HG03025 (cell line): ENCODE measurements around the gene LEMD3.

Experiments used
- ATAC-seq: cut with Tn5 transposase; IDR thresholded peaks from one replicate; pipeline ENCODE4 v1.9.1; 2021; ENCODE audit warnings: mild to moderate bottlenecking, moderate library complexity; ENCODE audit not compliant: unreplicated experiment, low FRiP score

LEMD3 gene

DNA sequence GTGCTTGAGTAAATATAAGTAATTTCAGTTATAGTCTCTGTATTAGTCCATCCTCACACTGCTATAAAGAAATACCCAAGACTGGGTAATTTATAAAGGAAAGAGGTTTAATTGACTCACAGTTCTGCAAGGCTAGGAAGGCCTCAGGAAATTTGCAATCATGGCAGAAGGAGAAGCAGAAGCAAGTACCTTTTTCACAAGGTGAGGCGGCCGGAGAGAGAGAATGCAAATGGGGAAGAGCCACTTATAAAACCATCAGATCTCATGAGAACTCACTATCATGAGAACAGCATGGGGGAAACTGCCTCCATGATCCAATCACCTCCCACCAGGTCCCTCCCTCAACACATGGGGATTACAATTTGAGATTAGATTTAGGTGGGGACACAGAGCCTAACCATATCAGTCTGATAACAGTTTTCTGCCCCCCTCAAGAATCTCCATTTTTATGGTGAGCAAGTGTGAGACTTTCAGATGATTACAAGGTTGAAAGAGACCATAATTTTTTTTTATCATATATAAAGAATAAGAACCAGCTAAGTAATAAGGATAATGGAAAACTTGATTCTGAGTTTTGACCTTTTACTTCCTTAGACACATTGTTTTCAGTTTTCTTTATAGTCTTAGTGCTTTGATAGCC lies 35.6 kb downstream of the LEMD3 start:
- no peak for ATAC-seq

DNA sequence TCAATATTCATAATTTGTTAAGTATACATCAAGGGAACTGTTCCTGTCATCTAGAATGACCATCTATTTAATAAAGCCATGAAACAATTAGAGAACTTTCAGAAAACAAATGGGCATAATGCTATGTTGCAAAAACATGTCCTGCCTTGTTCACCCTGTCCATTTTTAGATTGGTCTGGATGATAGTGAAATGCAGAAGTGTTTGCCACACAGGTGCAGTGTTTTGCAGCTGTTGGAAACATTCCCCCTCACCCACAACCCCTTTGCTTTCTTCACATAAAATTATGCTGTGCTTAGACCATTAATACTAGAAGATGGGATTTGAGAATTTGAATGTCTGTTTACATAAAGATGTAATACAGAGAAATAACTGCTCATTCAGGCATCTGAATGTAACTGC lies 36.5 kb downstream of the LEMD3 start:
- no peak for ATAC-seq

DNA sequence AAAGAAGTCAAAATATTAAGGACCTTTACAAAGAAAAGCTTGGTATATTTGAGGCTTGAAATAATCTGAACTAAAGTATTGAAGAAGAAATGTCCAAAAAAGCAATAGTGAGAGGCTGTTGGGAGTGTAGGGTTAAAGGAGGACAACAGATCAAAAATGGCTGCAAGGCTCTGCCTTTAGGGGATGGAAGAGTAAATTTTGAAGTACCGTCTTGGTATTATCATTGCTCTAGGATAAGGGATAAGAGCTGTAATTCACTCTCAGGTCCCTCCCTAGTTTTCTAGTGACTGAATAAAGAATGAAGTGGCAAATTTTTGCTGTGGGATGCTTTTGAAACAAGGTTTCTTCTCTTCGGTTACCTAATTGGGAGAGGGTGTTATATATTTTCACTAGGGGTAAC lies 38.7 kb downstream of the LEMD3 start:
- no peak for ATAC-seq

DNA sequence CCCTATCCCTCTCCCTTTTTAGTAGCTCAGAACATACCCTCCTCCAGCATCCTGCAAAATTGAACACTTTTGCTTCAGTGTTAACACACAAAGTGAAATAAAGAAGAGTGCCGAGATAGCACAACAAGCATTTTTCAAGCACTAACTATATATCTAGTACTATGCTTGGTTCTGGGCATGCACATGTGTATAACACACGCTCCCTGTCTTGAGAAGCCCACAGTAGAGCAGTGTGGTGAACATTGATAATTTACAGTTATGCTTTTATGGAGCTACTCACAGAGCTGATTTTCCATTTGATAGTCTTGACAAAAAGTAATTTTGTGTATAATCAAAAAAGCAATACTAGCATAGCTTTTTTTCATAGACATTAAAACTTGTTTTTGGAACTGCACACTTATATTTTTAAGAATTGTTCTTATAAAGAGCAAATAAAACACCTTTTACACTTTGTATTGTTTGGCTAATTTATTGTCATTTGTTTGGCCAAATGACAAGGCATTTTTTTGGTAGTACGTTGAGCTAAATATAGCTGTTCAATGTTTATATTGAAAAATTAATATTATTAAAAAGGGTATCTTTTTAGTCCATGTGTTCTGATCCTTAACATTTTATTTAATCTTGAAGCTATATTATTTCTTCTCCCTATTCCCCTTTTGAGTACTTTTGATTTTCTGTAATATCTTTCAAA lies 39.7 kb downstream of the LEMD3 start:
- ATAC-seq: no peak

DNA sequence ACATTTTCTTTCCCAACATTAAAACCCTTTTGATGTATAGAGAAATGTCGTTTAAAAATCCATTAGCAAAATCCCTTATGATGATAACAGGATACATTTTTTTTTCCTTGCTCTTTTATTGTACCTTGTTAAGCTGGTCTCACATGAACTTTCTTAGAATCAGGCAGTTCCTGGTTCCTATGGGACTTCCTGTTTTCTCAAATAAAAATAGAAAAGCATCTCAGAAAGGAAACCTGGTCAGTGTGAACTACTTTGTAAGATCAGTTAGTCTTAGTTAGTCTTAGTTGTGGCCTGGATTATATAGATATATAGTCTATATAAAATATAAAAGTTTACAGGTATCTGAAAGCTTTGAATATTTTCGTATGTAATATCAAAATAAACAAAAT lies 40.3 kb downstream of the LEMD3 start:
- peak; percentile 78 for ATAC-seq

DNA sequence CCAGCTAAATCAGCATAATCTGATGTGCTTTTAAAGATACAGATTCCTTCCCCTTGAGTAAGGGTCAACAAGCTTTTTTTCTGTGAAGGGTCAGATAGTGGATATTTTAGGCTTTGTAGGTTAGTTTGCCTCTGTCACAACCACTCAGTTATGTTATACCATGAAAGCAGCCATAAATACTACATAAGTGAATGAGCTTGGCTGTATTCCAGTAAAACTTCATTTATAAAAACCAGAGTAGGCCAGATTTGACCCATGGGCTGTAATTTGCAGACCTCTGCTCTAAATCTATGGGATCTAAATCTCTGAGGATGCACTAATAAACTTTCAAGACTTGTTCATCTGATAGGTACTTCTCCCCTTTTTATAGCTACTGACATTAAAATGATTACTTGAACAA lies 47.7 kb downstream of the LEMD3 start:
- ATAC-seq: no peak

DNA sequence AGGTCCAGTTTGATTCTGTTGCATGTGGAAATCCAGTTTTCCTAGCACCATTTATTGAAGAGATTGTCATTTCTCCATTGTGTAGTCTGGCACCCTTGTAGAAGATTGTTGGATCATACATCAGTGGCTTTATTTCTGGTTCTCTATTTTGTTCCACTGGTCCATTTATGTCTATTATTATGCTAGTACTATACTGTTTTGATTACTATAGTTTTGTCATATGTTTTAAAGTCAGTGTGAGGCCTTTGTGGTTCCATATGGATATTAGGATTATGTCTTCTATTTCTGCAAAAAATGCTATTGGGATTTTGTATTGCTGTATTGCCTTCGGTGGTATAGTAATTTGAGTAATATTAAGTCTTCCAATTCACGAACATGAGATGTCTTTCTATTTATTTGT lies 51.4 kb downstream of the LEMD3 start:
- ATAC-seq: no peak

DNA sequence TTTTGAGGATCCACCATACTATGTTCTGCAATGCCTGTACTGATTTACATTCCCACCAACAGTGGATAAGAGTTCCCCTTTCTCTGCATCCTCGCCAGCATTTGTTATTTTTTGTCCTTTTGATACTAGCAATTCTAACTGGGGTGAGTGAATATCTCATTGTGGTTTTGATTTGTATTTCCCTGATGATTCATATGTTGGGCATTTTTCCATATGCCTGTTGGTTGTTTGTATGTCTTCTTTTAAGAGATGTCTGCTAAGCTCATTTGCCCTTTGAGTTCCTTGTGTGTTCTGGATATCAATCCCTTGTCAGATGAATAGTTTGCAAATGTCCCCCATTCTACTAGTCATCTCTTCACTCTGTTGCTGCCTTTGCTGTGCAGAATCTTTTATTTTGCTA lies 60.1 kb downstream of the LEMD3 start:
- ATAC-seq: no peak

DNA sequence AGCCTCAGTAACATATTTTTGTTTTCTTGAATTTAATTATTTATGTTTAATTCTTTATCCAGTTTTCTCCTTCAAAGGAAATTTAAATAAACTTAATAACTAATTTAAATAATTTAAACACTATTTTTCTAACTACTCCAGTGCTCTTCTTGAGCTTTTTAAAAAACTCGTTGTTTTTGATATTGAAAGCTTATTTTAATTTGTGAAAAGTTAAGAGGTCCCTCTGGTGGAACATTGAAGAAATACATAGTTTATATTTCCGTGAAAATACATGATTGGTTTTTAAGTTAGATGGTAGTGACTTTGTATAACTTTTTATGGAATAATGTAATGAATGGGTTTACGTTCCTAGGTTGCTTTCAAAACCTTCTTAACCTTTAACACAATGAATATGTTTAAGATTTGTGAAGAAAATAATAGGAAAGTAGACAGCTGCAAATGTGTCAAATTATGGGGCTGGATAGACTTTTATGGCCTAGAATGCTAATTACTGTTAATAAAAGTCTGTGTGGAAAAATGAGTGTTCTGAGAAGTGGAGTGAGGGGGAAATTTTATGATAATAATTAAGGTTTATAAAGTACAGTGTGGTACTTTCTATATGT lies 63.2 kb downstream of the LEMD3 start:
- ATAC-seq: no peak

DNA sequence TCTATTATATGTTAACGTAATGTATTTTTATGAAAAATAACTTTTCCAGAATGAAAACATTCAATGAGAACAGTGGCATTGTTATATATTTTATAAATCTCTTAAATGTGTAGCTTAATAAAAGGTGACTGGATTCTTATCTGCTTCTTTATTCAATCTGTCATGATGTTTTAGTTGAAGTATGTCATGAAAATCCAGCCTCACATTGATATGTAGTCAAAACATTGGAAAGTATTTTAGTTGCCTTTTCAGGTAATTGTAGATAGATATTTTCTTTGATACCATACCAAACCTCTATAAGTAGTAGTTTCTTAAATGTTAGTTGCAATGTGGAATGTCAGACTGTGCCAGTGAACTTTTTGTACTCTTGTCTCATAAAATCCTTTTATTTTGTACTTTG lies 67.8 kb downstream of the LEMD3 start:
- ATAC-seq: no peak

DNA sequence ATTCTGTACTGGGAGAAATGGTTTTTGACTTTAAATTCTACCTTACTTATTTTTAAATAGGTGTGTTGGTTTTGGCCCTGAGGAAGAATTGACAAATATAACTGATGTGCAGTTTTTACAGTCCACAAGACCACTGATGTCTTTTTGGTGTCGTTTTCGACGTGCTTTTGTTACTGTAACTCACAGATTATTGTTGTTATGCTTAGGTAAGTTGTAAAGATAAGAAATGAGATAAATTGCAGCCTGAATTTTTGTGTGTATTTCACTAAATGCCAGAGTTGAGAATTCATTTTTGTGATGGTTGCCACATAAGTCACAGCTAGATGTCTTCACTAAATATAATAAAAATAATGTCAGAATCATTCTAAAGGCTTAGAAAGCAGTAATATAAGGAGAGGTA lies 69.2 kb downstream of the LEMD3 start:
- no peak for ATAC-seq

DNA sequence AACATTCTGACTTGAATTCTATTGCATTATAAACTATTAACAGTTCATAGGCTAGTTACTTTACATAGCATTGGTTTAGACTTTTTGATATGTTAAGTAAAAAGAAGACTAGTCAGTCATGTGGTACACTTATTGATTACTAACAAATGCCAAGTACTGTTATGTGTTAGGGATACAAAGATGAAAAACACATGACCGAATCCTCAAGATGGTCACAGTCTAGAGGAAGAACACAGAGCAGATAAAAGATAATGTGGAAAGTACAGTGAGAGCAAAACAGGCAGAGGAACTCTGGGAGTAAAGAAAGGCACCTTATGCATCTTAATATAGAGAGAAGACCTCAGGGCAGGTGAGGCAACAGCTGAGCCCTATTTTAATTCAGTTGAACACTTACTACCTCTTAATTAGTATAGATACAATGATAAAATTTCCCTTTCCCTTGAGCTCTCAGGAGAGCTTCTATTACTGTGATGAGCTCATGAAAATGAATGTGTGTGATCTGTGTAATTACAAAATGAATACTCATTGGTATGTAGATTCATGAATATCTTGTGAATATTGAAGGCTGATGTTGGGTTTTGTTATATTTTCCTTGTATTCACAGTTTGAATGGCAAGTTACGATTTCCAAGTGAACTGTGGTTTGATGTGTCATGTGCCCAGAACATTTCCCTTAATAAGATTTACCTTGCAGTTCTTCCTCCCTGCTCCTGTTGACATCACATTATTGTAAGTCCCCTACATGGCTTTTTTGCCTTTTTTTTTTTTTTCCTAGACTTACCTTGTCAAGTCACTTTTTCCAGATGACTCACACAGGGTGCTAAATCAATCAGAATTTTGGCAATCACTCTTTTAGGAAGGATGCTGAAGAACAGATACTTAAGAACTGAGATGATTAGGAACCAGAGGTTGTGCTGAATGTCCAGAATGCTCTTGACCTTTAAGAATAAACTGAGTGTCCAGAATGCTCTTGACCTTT lies 79.6 kb downstream of the LEMD3 start:
- ATAC-seq: no peak

DNA sequence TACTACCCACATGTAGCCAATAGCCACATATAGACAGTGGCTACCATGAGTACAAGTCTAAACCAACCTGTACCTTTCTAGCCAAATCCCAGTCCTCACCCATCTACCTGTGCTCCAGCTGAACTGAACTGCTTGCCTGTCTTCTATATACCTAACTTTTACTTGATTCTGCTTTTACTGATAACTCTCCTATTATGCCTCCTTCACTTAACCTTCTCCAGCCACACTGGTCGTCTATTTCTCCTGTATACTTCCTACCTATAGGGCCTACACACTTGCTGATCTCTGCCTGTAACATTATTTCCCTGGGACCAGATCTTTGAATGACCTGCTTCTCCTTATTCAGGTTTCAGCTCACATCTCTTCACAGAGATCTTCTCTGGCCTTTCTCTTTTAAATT lies 83.1 kb downstream of the LEMD3 start:
- no peak for ATAC-seq

DNA sequence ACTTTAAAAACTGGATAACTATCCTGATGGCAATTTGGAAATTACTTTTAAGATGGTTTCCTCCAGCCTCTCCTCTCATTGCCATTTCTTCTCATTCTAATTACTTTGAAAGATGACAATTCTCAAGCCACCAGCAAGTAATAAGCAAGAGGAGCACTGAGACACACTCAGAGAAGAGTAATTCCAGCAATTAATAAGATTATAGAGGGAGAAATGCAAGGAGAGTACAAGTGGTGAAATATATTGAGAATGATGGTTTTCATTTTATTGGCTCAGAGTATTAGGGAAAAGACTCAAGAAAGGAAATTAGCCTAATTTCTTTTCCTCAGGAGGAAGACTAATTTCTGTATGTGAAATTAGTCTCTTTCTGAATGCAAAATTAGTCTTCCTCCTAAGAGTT lies 88.6 kb downstream of the LEMD3 start:
- ATAC-seq: no peak

DNA sequence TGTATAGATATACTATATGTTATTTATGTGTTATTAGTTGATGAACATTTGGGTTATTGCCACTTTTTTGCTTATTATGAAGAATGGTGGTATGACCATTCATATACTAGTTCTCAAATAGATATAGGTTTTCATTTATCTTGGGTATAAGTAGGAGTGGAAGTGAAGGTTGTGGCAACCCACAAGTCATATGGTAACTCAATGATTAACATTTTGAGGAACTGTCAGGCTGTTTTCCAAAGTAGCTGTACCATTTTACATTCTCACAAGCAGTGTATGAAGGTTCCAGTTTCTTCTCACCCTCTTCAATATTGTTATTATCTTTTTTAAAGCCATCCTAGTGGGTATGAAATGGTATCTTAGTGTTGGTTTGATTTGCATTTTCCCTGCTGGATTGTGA lies 90.1 kb downstream of the LEMD3 start:
- ATAC-seq: no peak

DNA sequence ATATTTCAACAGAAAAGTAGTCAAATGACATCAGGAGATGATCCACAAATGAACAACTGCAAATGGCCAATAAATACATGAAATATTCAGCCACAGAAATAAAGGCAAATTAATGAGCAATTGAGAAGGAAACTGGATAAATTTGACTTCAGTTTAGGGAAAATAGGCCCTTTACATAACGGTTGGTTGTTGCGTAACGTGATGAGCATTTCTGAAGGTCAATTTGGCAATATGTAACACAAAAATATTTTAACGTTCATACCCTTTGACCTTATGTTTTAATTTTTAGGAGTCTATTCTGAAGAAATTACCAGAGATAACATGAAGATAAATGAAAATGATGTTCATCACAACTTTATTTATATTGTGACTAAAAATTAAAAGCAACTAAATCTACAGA lies 94.4 kb downstream of the LEMD3 start:
- ATAC-seq: no peak

DNA sequence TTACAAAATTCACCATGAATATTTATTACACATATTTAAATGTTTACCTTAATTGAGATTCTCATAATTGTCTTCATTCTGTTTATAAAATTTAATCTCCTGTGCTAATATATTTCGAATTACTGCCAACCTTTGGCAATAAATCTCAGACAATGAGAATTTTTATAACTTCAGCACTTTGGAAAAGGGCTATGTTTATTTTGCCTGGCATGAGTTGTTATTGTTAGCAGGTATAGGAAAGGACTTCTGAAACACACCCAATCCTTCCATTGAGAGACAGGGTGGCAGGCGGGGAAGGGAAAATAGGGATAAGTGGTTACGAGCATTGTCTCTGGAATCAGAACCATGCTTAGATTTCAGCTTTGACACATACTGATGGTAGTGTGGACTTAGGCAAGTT lies 97.0 kb downstream of the LEMD3 start:
- ATAC-seq: no peak

DNA sequence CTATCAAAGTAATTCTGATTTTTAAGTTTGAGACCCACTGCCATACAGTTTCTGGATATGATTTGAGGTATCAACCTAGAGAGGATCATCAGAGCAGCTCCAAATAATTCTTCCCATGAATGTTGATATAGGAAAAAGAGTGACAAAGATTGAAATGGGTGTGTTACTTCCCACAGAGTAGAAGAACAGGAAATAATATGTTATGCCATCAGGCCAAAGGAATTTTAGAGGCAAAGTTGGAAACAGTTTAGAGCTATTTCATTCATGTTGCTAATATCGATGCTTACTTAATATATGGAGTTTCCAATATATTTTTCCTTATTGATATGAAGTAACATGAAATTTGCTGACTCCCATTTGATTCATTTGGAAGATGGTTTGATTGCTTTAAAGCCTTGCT lies 100.2 kb downstream of the LEMD3 start:
- ATAC-seq: no peak

DNA sequence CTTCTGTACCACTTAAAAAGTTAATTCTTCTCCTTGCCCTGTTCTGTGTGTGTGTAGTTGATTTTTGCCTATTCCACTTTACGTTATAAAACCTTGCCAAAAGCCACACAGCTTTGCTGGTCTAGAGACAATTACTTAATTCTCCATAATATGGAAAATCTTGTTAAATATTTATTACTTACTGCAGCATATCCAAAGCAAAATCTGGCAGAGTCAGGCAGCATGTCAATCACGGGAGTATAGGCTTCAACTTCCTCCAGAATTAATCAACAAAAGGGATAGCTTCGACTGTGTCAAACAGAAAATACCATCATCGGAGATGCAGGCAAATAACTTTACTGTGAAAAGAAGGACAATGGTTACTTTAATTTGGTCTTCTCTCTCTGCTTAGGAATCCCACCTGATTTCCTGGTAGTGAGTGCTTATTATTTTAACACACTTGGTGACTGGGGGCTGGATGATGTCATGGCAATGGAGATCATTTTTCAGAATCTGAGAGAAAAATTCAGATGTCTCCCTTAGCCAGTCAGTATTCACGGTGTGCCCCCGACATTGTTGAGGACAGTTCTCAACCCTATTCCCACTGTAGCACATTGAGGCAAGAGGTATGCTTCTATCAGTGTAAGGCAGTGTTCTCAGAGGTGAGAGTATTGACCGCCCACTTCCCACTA lies 105.4 kb downstream of the LEMD3 start:
- no peak for ATAC-seq

DNA sequence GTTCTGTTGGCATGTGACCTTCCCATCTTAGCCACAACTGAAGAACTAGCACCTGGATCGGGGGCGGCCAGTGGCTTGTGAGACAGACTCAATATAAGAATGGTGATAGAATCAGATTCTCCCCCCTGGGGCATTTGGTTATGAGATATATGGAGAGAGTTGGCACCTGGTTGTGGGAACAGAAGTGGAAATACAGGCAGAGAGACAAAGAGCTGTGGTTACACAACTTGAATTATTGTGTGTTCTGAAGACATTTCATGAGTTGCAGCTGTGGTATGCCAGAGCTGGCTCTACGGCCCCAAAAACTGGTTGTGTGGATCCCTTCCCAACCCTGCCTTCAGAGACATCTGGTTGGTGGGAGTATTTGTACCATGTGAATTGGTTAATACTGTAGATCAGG lies 106.2 kb downstream of the LEMD3 start:
- no peak for ATAC-seq
